Measurements from ENCODE around the gene MRC1. TPM values are rescaled to one million over a fixed set of nuclear protein-coding genes. Genes with fewer than 3 reads are reported as not detected.

MRC1 gene
- total RNA-seq, 1 donor, result under 0.01 TPM

DNA sequence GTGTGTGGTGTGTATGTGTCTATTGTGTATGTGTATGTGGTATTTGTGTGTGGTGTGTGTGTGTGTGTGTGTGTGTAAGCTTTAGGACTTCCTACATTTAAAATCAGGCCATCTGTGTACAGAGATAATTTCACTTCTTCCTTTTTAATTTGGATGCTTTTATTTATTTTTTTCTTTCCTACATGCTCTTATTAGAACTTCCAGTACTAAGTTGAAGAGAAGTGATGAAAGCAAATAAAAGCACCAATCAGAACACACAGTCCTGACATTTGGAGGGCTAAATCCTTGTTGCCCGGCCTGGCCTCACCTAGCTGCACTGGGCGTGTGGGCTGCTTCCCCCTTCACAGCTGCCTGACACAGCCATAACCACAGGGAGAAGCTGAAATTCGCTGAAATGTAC, 3.8 kb upstream of the MRC1 start:
- no peak overlapping the region for H3K4me3 ChIP-seq (ENCODE audit: low read depth, low read length)
- no peak for TF ChIP-seq CTCF (IDR thresholded peaks at IDR 0.05; ENCODE audit: insufficient read depth, low read depth, low read length)
- DNase-seq (ENCODE audit: low read depth), result no peak

DNA sequence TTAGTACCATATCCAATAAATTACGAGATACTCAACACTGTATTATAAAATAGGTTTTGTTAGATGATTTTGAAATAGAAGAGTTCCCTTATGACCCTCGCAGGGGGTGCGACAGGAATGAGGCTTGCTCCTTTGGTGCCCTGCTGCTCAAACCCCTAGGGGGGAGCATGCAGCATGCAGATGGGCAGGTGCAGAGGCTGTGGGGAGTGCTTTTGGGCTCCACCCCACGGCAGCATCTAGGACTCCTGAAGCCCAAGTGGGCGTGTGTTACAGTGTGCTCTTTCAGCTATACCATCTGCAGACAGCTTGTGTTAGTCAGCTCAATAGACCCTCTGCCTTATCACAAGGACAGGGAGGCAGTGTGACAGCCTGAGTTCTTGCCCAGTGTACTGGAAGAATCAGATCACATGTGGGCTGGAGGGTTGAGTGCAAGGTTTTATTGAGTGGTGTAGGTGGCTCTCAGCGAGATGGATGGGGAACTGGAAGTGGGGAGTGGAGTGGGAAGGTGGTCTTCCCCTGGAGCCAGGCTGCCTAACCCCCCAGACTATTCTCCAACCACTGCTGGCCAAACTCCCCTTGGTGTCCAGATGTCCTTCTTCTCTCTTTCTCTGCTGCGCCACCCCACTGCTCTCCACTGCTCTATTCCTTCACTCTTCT, 3.1 kb upstream of the MRC1 start:
- no peak overlapping the region for H3K4me3 ChIP-seq (ENCODE audit: low read depth, low read length)
- peak; percentile 31 for TF ChIP-seq CTCF (IDR thresholded peaks at IDR 0.05; ENCODE audit: insufficient read depth, low read depth, low read length)
- no peak for DNase-seq (ENCODE audit: low read depth)

- H3K4me3 ChIP-seq (ENCODE audit: low read depth, low read length), result no peak overlapping the region
- DNase-seq (ENCODE audit: low read depth), result no peak
- TF ChIP-seq CTCF (IDR thresholded peaks at IDR 0.05; ENCODE audit: insufficient read depth, low read depth, low read length), result no peak
These were observed 2.2 kb downstream of the MRC1 start for GRCh38 chr10:17811146-17811865.

- TF ChIP-seq CTCF (IDR thresholded peaks at IDR 0.05; ENCODE audit: insufficient read depth, low read depth, low read length), result no peak
- no peak overlapping the region for H3K4me3 ChIP-seq (ENCODE audit: low read depth, low read length)
These were observed 5.8 kb downstream of the MRC1 start for GRCh38 chr10:17814973-17815372.

DNA sequence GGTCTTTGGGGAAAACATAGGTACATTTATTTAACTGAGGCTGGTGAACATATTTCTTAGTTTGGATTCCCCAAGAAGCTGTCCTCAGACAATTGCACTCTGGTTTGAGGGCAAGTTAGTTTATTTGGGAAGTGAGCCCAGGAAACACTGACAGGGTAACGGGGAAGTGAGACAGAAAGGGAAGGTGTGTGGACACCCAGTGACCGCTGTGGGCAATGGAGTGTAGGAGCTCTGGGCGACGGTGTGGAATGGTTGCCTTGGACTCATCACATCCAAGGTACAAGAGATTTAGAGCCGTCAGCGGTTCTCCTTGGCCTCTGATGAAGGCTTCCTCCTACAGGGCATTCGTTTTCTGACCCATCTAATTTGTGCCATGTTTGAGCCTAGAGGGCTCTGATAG, 7.1 kb downstream of the MRC1 start:
- TF ChIP-seq CTCF (IDR thresholded peaks at IDR 0.05; ENCODE audit: insufficient read depth, low read depth, low read length), result no peak
- no peak for DNase-seq (ENCODE audit: low read depth)
- H3K4me3 ChIP-seq (ENCODE audit: low read depth, low read length), result no peak overlapping the region

More at GRCh38 chr10:17814973-17815372, 5.8 kb downstream of the MRC1 start:
- no peak for DNase-seq (ENCODE audit: low read depth)

DNA sequence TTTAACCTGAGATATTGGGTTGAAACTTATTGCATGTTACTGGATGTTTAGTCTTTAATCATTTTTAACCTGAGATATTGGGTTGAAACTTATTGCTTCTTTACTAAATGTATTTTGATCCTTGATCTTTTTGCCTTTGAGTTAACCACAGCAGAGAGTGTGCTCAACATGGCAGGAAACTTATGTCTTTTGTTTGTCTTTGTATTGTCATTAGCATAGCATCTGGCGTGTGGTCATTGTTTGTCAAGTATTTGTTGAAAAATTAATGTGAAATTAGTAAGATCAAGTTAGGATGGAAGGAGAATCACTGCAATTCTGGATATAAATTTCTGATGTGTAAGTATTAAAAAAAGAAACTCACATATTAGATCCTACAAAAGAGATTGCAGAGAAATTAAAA, 8.2 kb downstream of the MRC1 start:
- no peak for TF ChIP-seq CTCF (IDR thresholded peaks at IDR 0.05; ENCODE audit: insufficient read depth, low read depth, low read length)
- H3K4me3 ChIP-seq (ENCODE audit: low read depth, low read length), result no peak overlapping the region
- no peak for DNase-seq (ENCODE audit: low read depth)

Data from fibroblast of villous mesenchyme (primary cell).